GM21723 (cell line): ENCODE results near the gene BTBD16.

Experiments used
- ATAC-seq: cut with Tn5 transposase; IDR thresholded peaks from one replicate; pipeline ENCODE4 v1.9.1; 2021; ENCODE audit warnings: mild to moderate bottlenecking, moderate library complexity; ENCODE audit not compliant: unreplicated experiment

The BTBD16 gene

GRCh38 chr10:122308417-122309141 lies 37.5 kb downstream of the BTBD16 start:
- ATAC-seq, result no peak

GRCh38 chr10:122310311-122311050 lies 39.4 kb downstream of the BTBD16 start:
- ATAC-seq, result no peak

GRCh38 chr10:122311051-122311410 lies 39.9 kb downstream of the BTBD16 start:
- no peak for ATAC-seq

- no peak for ATAC-seq
Measured at GRCh38 chr10:122311716-122312115, 40.6 kb downstream of the BTBD16 start.

GRCh38 chr10:122316224-122316884 lies 45.3 kb downstream of the BTBD16 start:
- no peak for ATAC-seq

- ATAC-seq, result no peak
Measured at GRCh38 chr10:122321960-122322359, 50.9 kb downstream of the BTBD16 start.

- ATAC-seq, result no peak
Measured at GRCh38 chr10:122323189-122323588, 52.1 kb downstream of the BTBD16 start.

- ATAC-seq, result no peak
Measured at GRCh38 chr10:122323941-122324675, 53.0 kb downstream of the BTBD16 start.

GRCh38 chr10:122325235-122325634 lies 54.1 kb downstream of the BTBD16 start:
- ATAC-seq, result no peak

GRCh38 chr10:122326385-122326784 lies 55.3 kb downstream of the BTBD16 start:
- ATAC-seq, result no peak

- no peak for ATAC-seq
Measured at GRCh38 chr10:122326806-122327205, 55.7 kb downstream of the BTBD16 start.

GRCh38 chr10:122327237-122328206 lies 56.4 kb downstream of the BTBD16 start:
- no peak for ATAC-seq

- no peak for ATAC-seq
Measured at GRCh38 chr10:122328676-122329075, 57.6 kb downstream of the BTBD16 start.

GRCh38 chr10:122329416-122329815 lies 58.3 kb downstream of the BTBD16 start:
- no peak for ATAC-seq

- ATAC-seq, result no peak
Measured at GRCh38 chr10:122331100-122331499, 60.0 kb downstream of the BTBD16 start.

GRCh38 chr10:122331615-122332446 lies 60.7 kb downstream of the BTBD16 start:
- no peak for ATAC-seq

GRCh38 chr10:122333037-122333436 lies 61.9 kb downstream of the BTBD16 start:
- ATAC-seq, result no peak

GRCh38 chr10:122336332-122336731 lies 65.2 kb downstream of the BTBD16 start:
- no peak for ATAC-seq

- ATAC-seq, result no peak
Measured at GRCh38 chr10:122336961-122337360, 65.9 kb downstream of the BTBD16 start.
